HG03135 (cell line): ENCODE data around the gene KLHL25.

Experiments used
- ATAC-seq: cut with Tn5 transposase; IDR thresholded peaks from one replicate; pipeline ENCODE4 v1.9.1; 2021; ENCODE audit warnings: mild to moderate bottlenecking, moderate library complexity; ENCODE audit not compliant: unreplicated experiment

The KLHL25 gene

DNA sequence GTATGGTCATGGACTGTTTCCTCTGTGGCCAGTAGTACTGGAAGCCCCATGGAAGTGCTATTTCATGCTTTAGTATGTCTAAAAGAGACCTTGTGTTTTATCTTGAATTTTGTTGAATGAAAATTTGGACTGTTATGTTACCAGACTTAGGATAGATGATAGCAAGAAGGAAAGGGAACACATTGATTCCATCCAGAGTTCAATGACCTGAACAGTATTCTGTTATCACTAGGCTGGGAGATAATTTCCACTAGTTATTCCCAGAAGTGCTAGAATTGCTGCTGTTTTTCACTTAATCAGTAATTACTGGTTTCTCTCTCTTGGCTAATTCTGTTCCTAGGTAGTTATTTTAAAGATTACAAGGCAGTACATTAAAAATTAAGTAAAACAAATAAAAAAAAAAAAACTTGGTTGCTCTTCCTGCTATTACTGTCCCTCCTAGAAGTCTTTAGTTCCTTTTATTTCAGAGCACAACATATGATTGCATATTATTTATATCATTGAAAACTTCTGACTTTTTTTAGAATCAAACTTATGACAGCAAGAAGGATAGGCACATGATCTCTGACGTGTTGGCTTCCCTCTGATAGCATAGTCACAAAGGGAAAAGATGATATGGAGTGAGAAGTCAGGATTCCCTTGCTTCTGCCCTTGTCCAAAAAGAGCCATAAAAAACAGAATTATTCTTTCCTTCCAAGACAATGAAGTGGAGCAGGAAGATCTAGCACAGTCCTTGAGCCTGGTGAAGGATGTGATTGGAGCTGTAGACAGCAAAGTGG is 72.2 kb downstream of the KLHL25 start:
- ATAC-seq: no peak

DNA sequence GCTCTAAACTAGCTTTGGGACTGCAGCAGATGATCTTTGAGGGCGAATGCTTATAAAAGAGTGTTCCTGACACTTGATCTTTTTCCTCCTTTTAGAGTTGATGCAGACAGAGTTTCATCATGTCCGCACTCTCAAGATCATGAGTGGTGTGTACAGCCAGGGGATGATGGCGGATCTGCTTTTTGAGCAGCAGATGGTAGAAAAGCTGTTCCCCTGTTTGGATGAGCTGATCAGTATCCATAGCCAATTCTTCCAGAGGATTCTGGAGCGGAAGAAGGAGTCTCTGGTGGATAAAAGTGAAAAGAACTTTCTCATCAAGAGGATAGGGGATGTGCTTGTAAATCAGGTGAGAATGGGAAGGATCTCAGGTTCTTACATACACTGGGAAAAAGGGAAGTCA is 75.7 kb downstream of the KLHL25 start:
- no peak for ATAC-seq

- peak; percentile 51 for ATAC-seq
Measured at GRCh38 chr15:85718271-85718971, 76.3 kb downstream of the KLHL25 start.

DNA sequence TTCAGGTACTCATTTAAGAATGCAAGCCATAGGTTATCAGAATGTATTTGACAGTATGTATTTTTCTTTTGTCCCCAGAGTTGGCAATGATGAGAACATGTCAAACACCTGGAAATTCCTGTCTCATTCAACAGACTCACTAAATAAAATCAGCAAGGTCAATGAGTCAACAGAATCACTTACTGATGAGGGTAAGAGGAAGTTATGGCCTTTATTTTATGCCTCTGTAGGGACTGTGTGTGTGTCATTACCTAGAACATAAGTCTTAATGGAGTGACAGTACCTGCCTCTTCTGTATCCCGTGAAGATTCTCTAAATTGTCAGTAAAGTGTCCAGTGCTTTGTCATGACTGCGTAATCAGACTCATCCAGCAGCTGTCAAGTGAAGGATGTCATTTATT is 77.5 kb downstream of the KLHL25 start:
- ATAC-seq: no peak

DNA sequence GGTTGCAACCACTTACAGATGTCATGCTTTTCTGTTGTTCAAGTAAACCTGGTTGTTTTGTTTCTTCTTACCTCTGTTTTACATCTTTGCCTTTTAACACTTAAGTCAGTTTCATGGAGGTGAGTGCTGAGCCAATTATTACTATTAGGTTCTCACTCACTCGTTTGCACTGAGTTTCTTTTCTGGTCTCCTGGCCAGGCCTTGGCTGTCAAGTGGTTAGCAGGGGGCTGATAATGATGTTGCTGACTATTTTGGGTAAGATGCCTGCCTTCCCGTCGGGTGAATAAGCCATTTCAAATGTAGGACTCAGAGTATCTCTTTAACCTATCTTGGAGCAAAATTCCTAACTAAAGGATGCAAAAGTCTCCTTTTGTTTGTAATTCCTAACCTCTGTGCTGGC is 78.5 kb downstream of the KLHL25 start:
- ATAC-seq: no peak

DNA sequence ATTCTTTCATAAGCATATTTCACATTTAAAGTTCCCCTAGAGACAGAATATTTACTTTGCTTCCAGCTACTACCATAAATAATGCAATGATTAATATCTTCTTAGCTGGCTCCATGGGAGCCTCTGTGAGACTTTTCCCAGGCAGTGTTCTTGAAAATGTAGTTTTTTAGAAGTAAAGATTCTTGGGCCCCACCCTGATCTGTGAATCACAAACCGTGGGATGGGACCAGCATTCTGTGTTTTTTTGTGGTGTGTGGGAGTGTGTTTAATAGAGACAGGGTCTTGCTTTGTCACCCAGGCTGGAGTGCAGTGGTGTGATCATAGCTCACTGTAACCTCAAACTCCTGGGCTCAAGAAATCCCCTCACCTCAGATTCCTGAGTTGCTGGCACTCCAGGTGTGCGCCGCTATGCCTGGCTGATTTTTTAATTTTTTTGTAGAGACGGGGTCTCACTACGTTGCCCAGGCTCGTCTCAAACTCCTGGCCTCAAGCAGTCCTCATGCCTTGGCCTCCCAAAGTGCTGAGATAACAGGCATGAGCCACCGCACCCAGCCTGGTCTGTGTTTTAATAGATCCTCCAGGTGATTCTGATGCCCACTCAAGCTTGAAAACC is 83.0 kb downstream of the KLHL25 start:
- no peak for ATAC-seq

GRCh38 chr15:85710340-85710842 is 84.3 kb downstream of the KLHL25 start:
- ATAC-seq: peak; percentile 57
